PC-9 (cell line): ENCODE results near the gene VGLL3. TPM values are rescaled to one million over a fixed set of nuclear protein-coding genes. Genes with fewer than 3 reads are reported as not detected.

ENCODE experiments used
- BruUV-seq: library from RNA; stranded (reverse); fragments of 400-500 nt; replicated peaks from 2 replicates; lab custom pipeline; 2021; lab: Mats Ljungman, UMichigan
- CTCF ChIA-PET: fragments of 300-600 bp; sonication (Branson Sonifier 250); formaldehyde crosslinking; loops from one replicate; lab custom pipeline; 2022; ENCODE audit warnings: antibody characterized with exemption; lab: Charles Lee
- POLR2A ChIA-PET: fragments of 300-600 bp; sonication (Branson Sonifier 250); formaldehyde crosslinking; loops from one replicate; lab custom pipeline; 2022; ENCODE audit warnings: antibody characterized with exemption; ENCODE audit not compliant: unreplicated experiment; lab: Charles Lee
- DNase-seq, 2 experiments: peaks; one replicate each; pipeline versions ENCODE4 v3.0.0 to v3.0.0-alpha.2; 2015 to 2022; ENCODE audit warnings: mixed read lengths in 1 of 2
- H2AFZ ChIP-seq: fragments of 200-600 bp; sonication (generic); 2 replicates; pipeline ENCODE4 v1.8.1; 2017; ENCODE audit warnings: antibody characterized with exemption
- H3F3A ChIP-seq: fragments of 200-600 bp; sonication (generic); 2 replicates; pipeline ENCODE4 v1.8.1; 2017; ENCODE audit warnings: antibody characterized with exemption, mild to moderate bottlenecking, low read depth; ENCODE audit not compliant: insufficient read depth
- H3K27ac ChIP-seq: fragments of 200-600 bp; sonication (generic); 2 replicates; pipeline ENCODE4 v1.6.1; 2016; ENCODE audit warnings: mixed run types
- H3K27me3 ChIP-seq: fragments of 200-600 bp; sonication (generic); 2 replicates; pipeline ENCODE4 v1.6.1; 2016; ENCODE audit warnings: low read depth, mixed run types; ENCODE audit not compliant: insufficient read depth
- H3K36me3 ChIP-seq: fragments of 200-600 bp; sonication (generic); 2 replicates; pipeline ENCODE4 v1.6.1; 2016; ENCODE audit warnings: low read depth, mixed run types
- H3K4me1 ChIP-seq: fragments of 200-600 bp; sonication (generic); replicated peaks from 2 replicates; pipeline ENCODE4 v1.6.1; 2016; ENCODE audit warnings: mixed run types; ENCODE audit not compliant: insufficient read depth
- H3K4me2 ChIP-seq: fragments of 200-600 bp; sonication (generic); 2 replicates; pipeline ENCODE4 v1.6.1; 2017; ENCODE audit warnings: mixed run types
- H3K4me3 ChIP-seq: fragments of 200-600 bp; sonication (generic); 2 replicates; pipeline ENCODE4 v1.6.1; 2016; ENCODE audit warnings: mixed run types
- H3K79me2 ChIP-seq: fragments of 200-600 bp; sonication (generic); 2 replicates; pipeline ENCODE4 v1.6.1; 2017; ENCODE audit warnings: low read depth, mixed run types
- H3K9me2 ChIP-seq: fragments of 200-600 bp; sonication (generic); 2 replicates; pipeline ENCODE4 v1.8.1; 2017; ENCODE audit warnings: mild to moderate bottlenecking; ENCODE audit not compliant: insufficient read depth
- H3K9me3 ChIP-seq: fragments of 200-600 bp; sonication (generic); 2 replicates; pipeline ENCODE4 v1.8.1; 2016; ENCODE audit warnings: low read depth; ENCODE audit not compliant: insufficient read depth
- H4K20me1 ChIP-seq: fragments of 200-600 bp; sonication (generic); 2 replicates; pipeline ENCODE4 v1.8.1; 2017; ENCODE audit not compliant: insufficient read depth
- CTCF ChIP-seq: fragments of 200-600 bp; sonication (generic); conservative IDR thresholded peaks from 2 replicates; pipeline ENCODE4 v1.6.1; 2017; ENCODE audit warnings: mixed run types, antibody characterized with exemption, mild to moderate bottlenecking, moderate library complexity
- EZH2 ChIP-seq: fragments of 200-600 bp; sonication (generic); IDR thresholded peaks from 2 replicates; pipeline ENCODE4 v1.8.0; 2017; ENCODE audit warnings: antibody characterized with exemption, low read depth
- intact Hi-C: fragments of 100-400 bp; cut with micrococcal nuclease; formaldehyde crosslinking; loops from one replicate; pipeline ENCODE4 v1.10.0; 2022; ENCODE audit not compliant: unreplicated experiment
- total RNA-seq: library from RNA; stranded (reverse); gene quantifications from 2 replicates; pipeline ENCODE4 v1.2.3, GENCODE V29; 2021

Gene VGLL3
- total RNA-seq, 1 experiment from 2014 or later = 26.8 TPM

- intact Hi-C loops = no loop called here
- H3K27me3 ChIP-seq = no peaks in the 10 kb centered on the region
- H3K4me2 ChIP-seq = no peak overlapping the region
- no peaks in the 10 kb centered on the region for H3K9me2 ChIP-seq
- no peak overlapping the region for H3K27ac ChIP-seq
- H3K4me3 ChIP-seq = no peak overlapping the region
- peaks cover 12% of the 10 kb centered on the region; the same call in 1 of the 2 replicates for H3K4me1 ChIP-seq
- CTCF ChIA-PET = no interaction called here
- H3K9me3 ChIP-seq = no peaks in the 10 kb centered on the region
- H3K36me3 ChIP-seq = no peaks in the 10 kb centered on the region
- POLR2A ChIA-PET = no interaction called here
- TF ChIP-seq CTCF (no peak), EZH2 (no peak)
- no peak overlapping the region for H2AFZ ChIP-seq
- H4K20me1 ChIP-seq = no peaks in the 10 kb centered on the region
- BruUV-seq = no TSS peak
- no peak for DNase-seq
- H3K79me2 ChIP-seq = no peaks in the 10 kb centered on the region
- no peaks in the 10 kb centered on the region for H3F3A ChIP-seq
Observed at GRCh38 chr3:86965166-86965565, 25.8 kb downstream of the VGLL3 start.

GRCh38 chr3:86963611-86964010 lies 27.3 kb downstream of the VGLL3 start:
- ChIA-PET POLR2A (no interaction called here), CTCF (no interaction called here)
- H3K27ac ChIP-seq = no peak overlapping the region
- no peaks in the 10 kb centered on the region for H4K20me1 ChIP-seq
- H3K36me3 ChIP-seq = no peaks in the 10 kb centered on the region
- H3K4me1 ChIP-seq = peaks cover 11% of the 10 kb centered on the region; the same call in 1 of the 2 replicates
- no peak overlapping the region for H2AFZ ChIP-seq
- no peak overlapping the region for H3K4me3 ChIP-seq
- no peak for DNase-seq
- H3K4me2 ChIP-seq = no peak overlapping the region
- H3K27me3 ChIP-seq = no peaks in the 10 kb centered on the region
- H3K79me2 ChIP-seq = no peaks in the 10 kb centered on the region
- no peaks in the 10 kb centered on the region for H3K9me2 ChIP-seq
- no peaks in the 10 kb centered on the region for H3F3A ChIP-seq
- TF ChIP-seq CTCF (no peak), EZH2 (no peak)
- intact Hi-C loops = loop anchor here (5.0 kb wide), 1 partner anchor 41 kb away; no protein-coding TSS in a partner anchor
- no peaks in the 10 kb centered on the region for H3K9me3 ChIP-seq
- no TSS peak for BruUV-seq

- H3K9me3 ChIP-seq = no peaks in the 10 kb centered on the region
- H3K27ac ChIP-seq = no peak overlapping the region
- no peaks in the 10 kb centered on the region for H3F3A ChIP-seq
- CTCF ChIA-PET = no interaction called here
- intact Hi-C loops = loop anchor here (5.0 kb wide), 1 partner anchor 39 kb away; no protein-coding TSS in a partner anchor
- H3K9me2 ChIP-seq = no peaks in the 10 kb centered on the region
- BruUV-seq = no TSS peak
- no peak overlapping the region for H2AFZ ChIP-seq
- no peak overlapping the region for H3K4me2 ChIP-seq
- H3K79me2 ChIP-seq = no peaks in the 10 kb centered on the region
- no peaks in the 10 kb centered on the region for H3K27me3 ChIP-seq
- no peak for TF ChIP-seq CTCF
- no peaks in the 10 kb centered on the region for H4K20me1 ChIP-seq
- POLR2A ChIA-PET = no interaction called here
- DNase-seq = no peak
- H3K36me3 ChIP-seq = no peaks in the 10 kb centered on the region
- no peak overlapping the region for H3K4me3 ChIP-seq
- H3K4me1 ChIP-seq = no peaks in the 10 kb centered on the region
Observed at GRCh38 chr3:86961297-86961696, 29.7 kb downstream of the VGLL3 start.
